HepG2 (cell line): ENCODE results near the gene IQCK. TPM values are rescaled to one million over a fixed set of nuclear protein-coding genes. Genes with fewer than 3 reads are reported as not detected.

ENCODE experiments used
- ATAC-seq: fragments of 200-7000 bp; cut with Tn5 transposase; 3 replicates; pipeline ENCODE4 v1.9.1; 2020; ENCODE audit warnings: mild to moderate bottlenecking, moderate library complexity
- BruUV-seq: library from RNA; stranded (reverse); fragments of 400-500 nt; replicated peaks from 2 replicates; lab custom pipeline; 2021; lab: Mats Ljungman, UMichigan
- CTCF ChIA-PET: fragments of 300-600 bp; formaldehyde crosslinking; extraction: SDS; loops from one replicate; lab custom pipeline; 2021; ENCODE audit warnings: low total read pairs, inconsistent platforms, low intra/inter-chr PET ratio; lab: Yijun Ruan, JAX
- POLR2A ChIA-PET: fragments of 350-600 bp; sonication (Branson Sonifier 250); formaldehyde crosslinking; loops from one replicate; lab custom pipeline; 2020; ENCODE audit warnings: antibody characterized with exemption, inconsistent platforms; lab: Yijun Ruan, JAX
- DNase-seq: peaks from one replicate; pipeline ENCODE4 v3.0.0-alpha.2; 2015; ENCODE audit warnings: low spot score
- FAIRE-seq: peaks from 3 replicates; lab custom pipeline; 2011; peaks lifted over from hg19 to GRCh38; lab: Jason Lieb, UNC
- H2AFZ ChIP-seq: one replicate; pipeline ENCODE4 v1.6.1; 2011; ENCODE audit warnings: low read length, inconsistent platforms
- H3K27ac ChIP-seq: fragments of 300-600 bp; 3 replicates; pipeline ENCODE4 v1.8.0; 2011; ENCODE audit warnings: mixed run types, mild to moderate bottlenecking, mixed read lengths, low read length, inconsistent platforms; ENCODE audit not compliant: insufficient read depth; ENCODE audit errors: extremely low read length
- H3K27me3 ChIP-seq, 2 experiments: fragments of 200-600 bp in 1 of 2; 2 replicates in 1 of 2; 3 replicates in 1 of 2; pipeline versions ENCODE4 v1.6.0 to v1.8.0; 2011; ENCODE audit warnings: low read length in 2 of 2, mild to moderate bottlenecking in 2 of 2, moderate library complexity in 2 of 2, inconsistent platforms in 1 of 2; ENCODE audit not compliant: insufficient read depth in 2 of 2, control insufficient read depth in 1 of 2
- H3K36me3 ChIP-seq, 2 experiments: fragments of 200-600 bp in 1 of 2; replicated peaks in 1 of 2; 2 replicates in 1 of 2; 3 replicates in 1 of 2; pipeline versions ENCODE4 v1.5.1 to v1.8.0; 2011; ENCODE audit warnings: low read length in 2 of 2, inconsistent platforms in 1 of 2; ENCODE audit not compliant: insufficient read depth in 2 of 2, control insufficient read depth in 1 of 2
- H3K4me1 ChIP-seq: 2 replicates; pipeline ENCODE4 v1.5.1; 2012; ENCODE audit warnings: low read length, inconsistent platforms; ENCODE audit not compliant: insufficient read depth
- H3K4me2 ChIP-seq: 2 replicates; pipeline ENCODE4 v1.6.0; 2011; ENCODE audit warnings: low read depth, low read length, inconsistent platforms
- H3K4me3 ChIP-seq, 3 experiments: fragments of 200-600 bp in 1 of 3; sonication (generic), shearing (Covaris generic) in 1 of 3; replicated peaks in 1 of 3; 2 replicates each; pipeline ENCODE4 v1.5.1; 2011 to 2016; ENCODE audit warnings: low read length in 3 of 3, inconsistent platforms in 2 of 3, low read depth in 2 of 3, mild to moderate bottlenecking in 2 of 3, control low read depth in 1 of 3, mixed read lengths in 1 of 3; ENCODE audit not compliant: insufficient read depth in 1 of 3
- H3K79me2 ChIP-seq: one replicate; pipeline ENCODE4 v1.6.1; 2011; ENCODE audit warnings: low read length, inconsistent platforms; ENCODE audit not compliant: insufficient read depth
- H3K9ac ChIP-seq: 2 replicates; pipeline ENCODE4 v1.6.0; 2011; ENCODE audit warnings: mild to moderate bottlenecking, low read depth, low read length, inconsistent platforms; ENCODE audit not compliant: insufficient read depth
- H3K9me3 ChIP-seq: 2 replicates; pipeline ENCODE4 v1.5.1; 2012; ENCODE audit warnings: mild to moderate bottlenecking, low read length
- H4K20me1 ChIP-seq: 2 replicates; pipeline ENCODE4 v1.6.0; 2011; ENCODE audit warnings: inconsistent platforms, mild to moderate bottlenecking, low read length, moderate library complexity; ENCODE audit not compliant: insufficient read depth
- HDAC6 ChIP-seq: fragments of 200-600 bp; sonication (generic); IDR thresholded peaks from 2 replicates; pipeline ENCODE4 v1.7.0; 2017; ENCODE audit warnings: mild to moderate bottlenecking, antibody characterized with exemption, low read length, low read depth
- ONECUT2 ChIP-seq: sonication (generic); formaldehyde crosslinking; IDR thresholded peaks from 2 replicates; pipeline ENCODE4 v1.4.0; 2020; ENCODE audit warnings: missing genetic modification reagents
- SMYD3 ChIP-seq: sonication (generic); formaldehyde crosslinking; IDR thresholded peaks from 2 replicates; pipeline ENCODE4 v1.8.1; 2023; ENCODE audit warnings: mild to moderate bottlenecking, missing genetic modification reagents
- ZNF234 ChIP-seq: sonication (generic); formaldehyde crosslinking; conservative IDR thresholded peaks from 2 replicates; pipeline ENCODE4 v1.5.1; 2020; ENCODE audit warnings: mild to moderate bottlenecking, missing genetic modification reagents
- ZNF441 ChIP-seq: sonication (generic); formaldehyde crosslinking; IDR thresholded peaks from 2 replicates; pipeline ENCODE4 v1.7.0; 2021; ENCODE audit warnings: missing genetic modification reagents, borderline replicate concordance
- ZNF629 ChIP-seq: sonication (generic); formaldehyde crosslinking; conservative IDR thresholded peaks from 2 replicates; pipeline ENCODE4 v1.5.0; 2020; ENCODE audit warnings: missing genetic modification reagents
- ZNF792 ChIP-seq: IDR thresholded peaks from 2 replicates; pipeline ENCODE4 v1.6.1; 2016
- ZNF883 ChIP-seq: sonication (generic); formaldehyde crosslinking; IDR thresholded peaks from 2 replicates; pipeline ENCODE4 v1.5.1; 2020; ENCODE audit warnings: mild to moderate bottlenecking, missing genetic modification reagents; ENCODE audit errors: not compliant biosample characterization
- WGBS: methylation state at CpG from one replicate; pipeline ENCODE4 v1.1.6; 2017; ENCODE audit warnings: low lambda C conversion rate; 5-methylcytosine and 5-hydroxymethylcytosine counted together
- in situ Hi-C: cut with HindIII; loops from 2 replicates; pipeline ENCODE4 v1.10.0; 2017; ENCODE audit warnings: low pct_unique_long_range_greater_than_20kb; ENCODE audit not compliant: extremely low pct_ligation_motif_present
- intact Hi-C: fragments of 100-400 bp; cut with micrococcal nuclease; formaldehyde crosslinking; loops from one replicate; pipeline ENCODE4 v1.10.0; 2022; ENCODE audit not compliant: unreplicated experiment
- polyA plus RNA-seq, 8 experiments: library from polyadenylated mRNA; depleted of rRNA in 3 of 8; stranded (reverse) in 7 of 8; unstranded in 1 of 8; fragments of >200 nt; fragmentation: Illumina TruSeq in 4 of 8; extraction: Trizol in 4 of 8; gene quantifications; 2 replicates each; pipeline versions ENCODE4 v1.2.1 to v1.2.3, GENCODE V29; 2011 to 2016; ENCODE audit warnings: low read depth in 4 of 8, missing spikeins in 1 of 8, mixed read lengths in 1 of 8; ENCODE audit not compliant: insufficient read depth in 1 of 8
- total RNA-seq, 5 experiments: library from RNA; depleted of rRNA; stranded (reverse); fragments of >200 nt; fragmentation: Illumina TruSeq; extraction: Trizol; gene quantifications; 2 replicates each; pipeline ENCODE4 v1.2.3, GENCODE V29; 2016; ENCODE audit warnings: low read depth in 1 of 5
- TF ChIP-seq, protein P1 (sequence below), 2 experiments: IDR thresholded peaks; 2 replicates each; pipeline ENCODE4 v1.6.1; 2011 to 2012; ENCODE audit warnings: low read length in 2 of 2, borderline replicate concordance in 1 of 2, low read depth in 1 of 2, mild to moderate bottlenecking in 1 of 2, moderate library complexity in 1 of 2

IQCK gene
- total and polyA plus RNA-seq, 2 of the 13 experiments (the other 11 are each of a cell fraction or from before 2014, with no cell fraction given): 5.1 to 7.3 TPM

DNA sequence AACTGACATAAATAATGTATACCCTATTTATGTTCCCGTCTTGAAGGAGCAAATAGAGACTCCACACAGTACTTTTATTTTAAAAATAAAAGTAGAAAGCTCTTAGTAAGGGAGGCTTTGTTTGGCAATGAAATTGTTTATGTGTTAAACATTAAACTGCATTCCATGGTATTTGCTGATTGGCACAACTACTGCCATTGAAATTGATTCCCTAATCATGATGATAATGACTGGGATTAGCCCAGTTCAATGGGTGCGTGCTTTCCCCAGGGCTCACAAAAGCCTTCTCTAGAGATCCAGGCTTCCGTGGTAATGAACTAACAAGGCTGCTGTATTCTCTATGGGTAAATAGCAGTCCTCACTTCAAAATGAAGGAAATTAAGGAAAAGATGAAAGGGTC lies 99.1 kb downstream of the IQCK start:
- TF ChIP-seq ZNF629 (CRISPR knock-in tag) (no peak), ZNF234 (no peak), SMYD3 (CRISPR knock-in tag) (no peak), HDAC6 (no peak), ZNF792 (CRISPR knock-in tag) (no peak), ONECUT2 (CRISPR knock-in tag) (no peak), ZNF883 (CRISPR knock-in tag) (no peak), ZNF441 (CRISPR knock-in tag) (no peak)
- TF ChIP-seq, protein P1, sequence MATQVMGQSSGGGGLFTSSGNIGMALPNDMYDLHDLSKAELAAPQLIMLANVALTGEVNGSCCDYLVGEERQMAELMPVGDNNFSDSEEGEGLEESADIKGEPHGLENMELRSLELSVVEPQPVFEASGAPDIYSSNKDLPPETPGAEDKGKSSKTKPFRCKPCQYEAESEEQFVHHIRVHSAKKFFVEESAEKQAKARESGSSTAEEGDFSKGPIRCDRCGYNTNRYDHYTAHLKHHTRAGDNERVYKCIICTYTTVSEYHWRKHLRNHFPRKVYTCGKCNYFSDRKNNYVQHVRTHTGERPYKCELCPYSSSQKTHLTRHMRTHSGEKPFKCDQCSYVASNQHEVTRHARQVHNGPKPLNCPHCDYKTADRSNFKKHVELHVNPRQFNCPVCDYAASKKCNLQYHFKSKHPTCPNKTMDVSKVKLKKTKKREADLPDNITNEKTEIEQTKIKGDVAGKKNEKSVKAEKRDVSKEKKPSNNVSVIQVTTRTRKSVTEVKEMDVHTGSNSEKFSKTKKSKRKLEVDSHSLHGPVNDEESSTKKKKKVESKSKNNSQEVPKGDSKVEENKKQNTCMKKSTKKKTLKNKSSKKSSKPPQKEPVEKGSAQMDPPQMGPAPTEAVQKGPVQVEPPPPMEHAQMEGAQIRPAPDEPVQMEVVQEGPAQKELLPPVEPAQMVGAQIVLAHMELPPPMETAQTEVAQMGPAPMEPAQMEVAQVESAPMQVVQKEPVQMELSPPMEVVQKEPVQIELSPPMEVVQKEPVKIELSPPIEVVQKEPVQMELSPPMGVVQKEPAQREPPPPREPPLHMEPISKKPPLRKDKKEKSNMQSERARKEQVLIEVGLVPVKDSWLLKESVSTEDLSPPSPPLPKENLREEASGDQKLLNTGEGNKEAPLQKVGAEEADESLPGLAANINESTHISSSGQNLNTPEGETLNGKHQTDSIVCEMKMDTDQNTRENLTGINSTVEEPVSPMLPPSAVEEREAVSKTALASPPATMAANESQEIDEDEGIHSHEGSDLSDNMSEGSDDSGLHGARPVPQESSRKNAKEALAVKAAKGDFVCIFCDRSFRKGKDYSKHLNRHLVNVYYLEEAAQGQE (IDR thresholded peaks at IDR 0.05; ENCODE audit: borderline replicate concordance in 1 of 2, low read depth in 1 of 2, low read length in 2 of 2): no peak
- no TSS peak for BruUV-seq
- Histone ChIP-seq H3K4me2 (no peak overlapping the region), H2AFZ (no peak overlapping the region), H3K36me3 (no peaks in the 10 kb centered on the region), H3K27ac (no peak overlapping the region), H3K79me2 (no peaks in the 10 kb centered on the region), H4K20me1 (no peaks in the 10 kb centered on the region), H3K27me3 (no peaks in the 10 kb centered on the region), H3K9me3 (peaks cover 6% of the 10 kb centered on the region), H3K4me1 (0 out of 2 replicates have a peak, but pooled peaks cover 5% of the 10 kb centered on the region), H3K9ac (no peak overlapping the region), H3K4me3 (no peak overlapping the region)
- no peak for FAIRE-seq
- DNase-seq: no peak
- ATAC-seq: no peak
- in situ Hi-C loops (no loop called here), intact Hi-C loops (no loop called here)
- CTCF ChIA-PET: no interaction called here
- POLR2A ChIA-PET: no interaction called here
- WGBS: 55% methylated on average over 3 of the region's 3 CpGs
